GM12874 (cell line): ENCODE results near the gene C6orf132.

Experiments
- TF ChIP-seq, protein P1 (sequence below): IDR thresholded peaks from 2 replicates; pipeline ENCODE4 v1.5.1; 2011; ENCODE audit warnings: low read depth, mild to moderate bottlenecking, control low read depth, low read length, moderate library complexity; ENCODE audit not compliant: insufficient read depth

The C6orf132 gene

DNA sequence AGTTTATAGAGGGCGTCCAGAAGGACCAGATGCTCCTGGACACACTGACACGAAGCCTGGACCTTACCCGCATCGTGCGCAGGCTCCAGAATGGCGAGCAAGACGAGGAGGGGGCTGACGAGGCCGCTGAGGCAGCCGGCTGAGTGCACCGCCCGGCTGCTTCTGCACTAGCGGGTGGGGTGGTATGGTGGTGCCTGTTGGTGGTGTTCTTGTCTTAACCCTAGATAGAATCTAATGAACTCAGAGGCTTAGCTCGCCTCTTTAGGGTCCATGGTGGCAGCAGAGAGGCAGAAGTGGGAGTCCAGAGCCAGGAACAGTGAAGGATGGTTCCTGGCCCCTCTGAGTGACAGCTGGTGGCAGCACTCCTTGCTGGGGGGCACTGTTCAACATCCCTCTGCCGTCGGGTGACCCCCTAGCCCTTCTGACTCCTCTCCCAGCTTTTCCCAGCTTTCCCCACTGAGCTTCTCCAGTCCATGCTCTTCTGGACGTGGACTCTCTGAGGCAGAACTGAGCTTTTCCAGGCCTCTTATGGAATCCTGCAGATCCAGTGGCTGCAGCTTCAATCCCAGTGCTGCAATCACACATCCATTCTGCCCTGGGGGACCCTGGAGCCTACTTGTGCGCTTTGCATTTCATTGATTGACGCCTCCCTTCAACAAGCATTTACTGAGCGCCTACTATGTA lies 37.0 kb upstream of the C6orf132 start:
- TF ChIP-seq, protein P1, sequence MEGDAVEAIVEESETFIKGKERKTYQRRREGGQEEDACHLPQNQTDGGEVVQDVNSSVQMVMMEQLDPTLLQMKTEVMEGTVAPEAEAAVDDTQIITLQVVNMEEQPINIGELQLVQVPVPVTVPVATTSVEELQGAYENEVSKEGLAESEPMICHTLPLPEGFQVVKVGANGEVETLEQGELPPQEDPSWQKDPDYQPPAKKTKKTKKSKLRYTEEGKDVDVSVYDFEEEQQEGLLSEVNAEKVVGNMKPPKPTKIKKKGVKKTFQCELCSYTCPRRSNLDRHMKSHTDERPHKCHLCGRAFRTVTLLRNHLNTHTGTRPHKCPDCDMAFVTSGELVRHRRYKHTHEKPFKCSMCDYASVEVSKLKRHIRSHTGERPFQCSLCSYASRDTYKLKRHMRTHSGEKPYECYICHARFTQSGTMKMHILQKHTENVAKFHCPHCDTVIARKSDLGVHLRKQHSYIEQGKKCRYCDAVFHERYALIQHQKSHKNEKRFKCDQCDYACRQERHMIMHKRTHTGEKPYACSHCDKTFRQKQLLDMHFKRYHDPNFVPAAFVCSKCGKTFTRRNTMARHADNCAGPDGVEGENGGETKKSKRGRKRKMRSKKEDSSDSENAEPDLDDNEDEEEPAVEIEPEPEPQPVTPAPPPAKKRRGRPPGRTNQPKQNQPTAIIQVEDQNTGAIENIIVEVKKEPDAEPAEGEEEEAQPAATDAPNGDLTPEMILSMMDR, result no peak

DNA sequence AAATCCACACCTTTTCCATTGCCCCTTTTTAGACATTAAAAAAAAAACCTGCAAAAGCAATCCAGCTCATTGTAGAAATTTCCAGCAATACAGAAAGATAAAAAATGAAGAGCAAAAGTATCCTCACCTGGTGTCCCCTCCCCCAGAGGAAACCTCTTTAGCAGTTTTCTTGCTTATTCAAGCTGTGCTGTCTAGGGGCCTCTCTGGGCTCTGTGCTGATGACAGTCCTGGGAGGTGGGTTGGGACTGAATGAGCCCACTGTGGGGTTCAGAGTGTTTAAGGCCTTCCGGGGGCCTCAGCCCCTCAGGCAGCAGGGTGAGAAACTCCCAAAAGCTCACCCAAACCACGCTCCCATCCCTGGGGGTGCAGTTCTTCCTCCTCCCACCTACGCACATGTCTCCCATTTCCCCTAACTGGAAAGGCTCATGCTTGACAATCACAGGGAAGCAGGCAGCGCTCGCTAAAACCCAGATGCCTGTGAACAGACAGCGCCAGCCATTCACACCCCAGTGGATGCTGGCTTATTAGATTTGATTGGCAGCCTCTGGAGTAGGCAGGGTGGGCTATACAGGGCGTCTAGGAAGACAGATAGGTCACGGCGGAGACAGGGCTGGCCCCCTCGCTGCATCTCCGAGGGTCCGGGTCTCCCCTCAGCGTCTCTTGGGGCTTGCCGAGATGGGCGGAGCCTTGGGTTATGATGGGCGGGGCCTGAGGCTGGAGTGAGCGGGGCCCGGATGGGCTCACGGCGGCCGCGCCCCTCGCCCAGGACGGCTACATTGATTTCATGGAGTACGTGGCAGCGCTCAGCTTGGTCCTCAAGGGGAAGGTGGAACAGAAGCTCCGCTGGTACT lies 35.3 kb upstream of the C6orf132 start:
- TF ChIP-seq, protein P1, result no peak

DNA sequence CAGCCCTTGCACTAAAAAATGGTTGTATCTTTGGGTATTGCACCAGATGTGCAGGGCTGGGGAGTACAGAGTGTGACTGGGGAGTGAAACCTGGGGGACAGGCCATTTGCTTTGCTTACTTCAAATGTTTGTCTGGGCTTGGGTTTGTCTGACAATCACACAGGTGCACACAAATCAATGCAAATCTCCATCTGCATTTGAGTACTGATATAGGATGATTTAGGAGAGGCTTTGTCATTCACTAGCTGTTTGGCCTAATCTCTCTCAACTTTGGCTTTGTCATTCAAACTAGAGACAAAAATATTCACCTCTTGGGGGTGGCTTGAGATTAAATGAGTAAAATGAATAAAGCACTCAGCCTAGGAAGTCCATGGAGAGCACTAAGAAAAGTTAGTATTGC lies 34.6 kb upstream of the C6orf132 start:
- TF ChIP-seq, protein P1, result no peak

DNA sequence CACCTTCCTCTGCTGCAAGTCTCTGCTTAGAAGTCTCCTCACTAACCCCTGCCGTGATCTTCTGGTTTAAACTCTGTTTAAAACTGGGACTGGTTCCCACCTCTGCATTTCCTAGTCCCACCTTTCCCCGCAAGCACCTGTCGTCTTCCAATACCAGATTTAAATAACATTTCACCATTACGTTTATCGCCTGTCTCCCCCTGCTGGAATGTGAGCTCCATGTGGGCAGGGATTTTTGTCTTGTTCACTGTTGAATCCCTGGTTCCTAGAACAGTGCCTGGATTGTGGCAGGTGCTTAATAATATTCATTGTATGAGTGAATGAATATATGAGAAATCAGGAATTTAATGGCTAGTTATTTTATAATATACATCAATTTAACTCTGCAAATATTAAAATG lies 33.4 kb upstream of the C6orf132 start:
- TF ChIP-seq, protein P1, result no peak

DNA sequence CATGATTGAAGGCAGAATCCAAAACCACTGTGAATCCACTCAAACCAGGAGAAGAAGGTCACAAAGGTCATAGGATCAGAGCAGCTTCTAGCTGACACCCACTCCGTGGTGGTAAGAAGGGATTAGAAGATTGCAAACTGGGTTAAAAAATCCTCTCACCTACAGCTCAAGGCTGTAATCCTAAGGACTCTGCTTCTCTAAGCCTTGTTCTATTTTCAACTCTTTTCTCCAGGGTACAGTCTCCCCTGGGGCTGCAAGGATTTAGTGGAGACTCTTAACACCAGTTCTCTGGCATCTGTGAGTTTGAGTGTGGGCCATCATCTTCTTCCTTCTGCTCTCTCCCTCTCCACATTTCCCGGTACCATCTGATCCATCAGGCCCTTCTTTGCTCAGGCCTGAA lies 30.7 kb upstream of the C6orf132 start, which contains the start of gene GUCA1A:
Gene GUCA1A (plus strand): TSS at position 264 of the 400 bp plus-strand sequence. CDS start 250 bp downstream, outside the sequence.
- TF ChIP-seq, protein P1, result no peak

DNA sequence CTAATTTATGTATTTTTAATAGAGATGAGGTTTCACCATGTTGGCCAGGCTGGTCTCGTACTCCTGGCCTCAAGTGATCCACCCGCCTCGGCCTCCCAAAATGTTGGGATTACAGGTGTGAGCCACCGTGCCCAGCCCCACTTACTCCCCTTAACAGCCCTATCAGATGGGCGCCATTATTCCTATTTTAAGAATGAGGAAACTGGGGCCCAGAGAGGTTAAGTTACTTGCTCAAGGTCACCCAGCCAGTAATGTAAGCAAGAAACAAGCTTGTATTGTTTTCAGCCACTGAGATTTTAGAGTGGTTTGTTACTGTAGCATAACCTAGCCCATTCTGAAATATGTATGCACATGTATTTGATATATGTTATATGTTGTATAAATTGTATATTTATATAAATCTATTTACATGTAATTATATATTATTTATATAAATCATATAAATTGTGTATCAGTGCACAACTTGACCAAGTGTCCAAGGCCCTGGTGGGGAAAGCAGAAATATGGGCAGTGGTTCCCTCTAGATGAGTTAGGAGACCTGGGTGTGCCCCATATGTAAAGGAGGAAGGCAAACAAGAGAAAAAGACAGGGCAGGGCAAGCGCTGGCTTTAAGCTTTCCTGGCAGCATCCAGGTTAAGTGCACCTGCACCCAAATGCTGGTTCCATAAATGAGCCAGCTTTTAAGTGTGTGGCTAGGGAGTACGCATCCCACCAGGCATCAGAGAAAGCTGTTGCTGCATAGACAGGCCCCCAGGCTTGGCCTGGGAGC lies 29.6 kb upstream of the C6orf132 start:
- TF ChIP-seq, protein P1, result no peak

DNA sequence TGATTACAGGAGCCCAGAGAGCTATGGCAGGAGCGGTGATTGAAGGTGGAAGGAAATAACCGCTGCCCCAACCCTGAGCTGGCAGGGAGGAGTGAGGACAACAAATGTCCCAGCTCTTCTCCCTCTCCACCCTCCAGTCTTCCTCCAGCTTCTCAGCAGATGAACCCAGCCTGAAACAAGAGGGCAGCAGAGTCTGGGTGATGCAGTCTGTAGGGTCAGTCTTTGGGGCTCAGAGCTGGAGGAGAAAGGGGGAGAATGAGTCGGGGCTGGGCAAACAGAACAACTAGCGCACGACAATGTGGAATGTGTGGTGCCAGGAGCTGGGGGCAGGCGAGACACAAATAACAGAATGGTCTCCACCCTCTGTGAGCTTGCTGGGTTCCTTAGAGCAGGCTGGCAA lies 26.2 kb upstream of the C6orf132 start:
- TF ChIP-seq, protein P1, result no peak
